Hypothalamus (tissue), 51 donors: ENCODE results near the gene ZNF593OS.
A peak's percentile ranks its signal among the peaks of the same experiment; 100 is the strongest.

Experiments
- DNase-seq, 51 donors: peaks; one replicate each; lab custom pipeline; 2025; lab: John Stamatoyannopoulos, UW

Gene ZNF593OS

DNA sequence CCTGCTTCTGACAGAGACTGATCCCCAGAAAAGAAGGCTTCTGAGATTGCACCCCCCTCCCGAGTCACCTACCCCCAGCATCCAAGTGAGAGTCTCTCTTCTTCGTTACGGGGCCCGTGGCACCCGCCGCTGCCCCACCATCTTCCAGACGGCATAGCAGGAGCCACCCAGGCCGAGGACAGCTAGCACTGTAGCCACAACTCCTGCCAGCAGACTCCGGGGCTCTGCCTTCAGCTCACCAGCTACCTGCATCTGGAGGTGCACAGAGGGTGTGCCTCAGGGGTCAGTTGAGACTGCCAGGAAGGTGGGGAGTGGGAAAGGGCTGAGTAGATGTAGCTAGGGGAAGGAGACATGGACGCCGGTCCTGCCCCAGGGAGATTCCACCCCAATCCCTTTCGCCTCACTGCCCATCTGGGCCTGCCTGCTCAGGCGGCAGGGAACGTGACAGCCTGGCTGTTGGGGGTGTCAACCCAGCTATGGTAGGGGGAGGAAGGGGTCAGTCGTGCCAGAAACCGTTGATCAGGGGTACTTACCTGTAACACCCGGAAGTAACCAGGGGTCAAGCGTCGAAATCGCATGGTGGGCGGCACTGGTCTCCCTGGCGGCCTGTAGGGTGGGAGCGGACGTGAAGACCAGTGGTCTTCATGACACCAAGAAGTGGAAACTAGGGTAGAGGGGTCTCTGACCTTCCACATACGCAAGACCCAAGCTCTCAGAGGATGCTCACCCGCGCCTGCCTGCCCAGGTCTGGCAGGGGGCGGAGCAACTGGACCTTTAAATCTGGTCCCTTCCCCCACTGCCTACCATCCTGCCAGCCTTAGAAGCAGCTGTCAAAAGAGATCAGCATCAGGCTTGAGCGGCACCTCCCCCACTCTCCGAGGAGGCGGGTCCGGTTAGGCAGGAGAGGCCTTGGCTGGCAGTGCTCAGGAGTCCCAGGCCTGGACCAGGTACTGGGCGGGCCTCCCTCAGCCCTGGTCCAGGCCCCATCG lies at the start of gene ZNF593OS:
TSS of gene ZNF593OS (minus strand) at position 749 of the 989 bp plus-strand sequence. CDS start at position 578, 171 bp downstream.
- no peak for DNase-seq

DNA sequence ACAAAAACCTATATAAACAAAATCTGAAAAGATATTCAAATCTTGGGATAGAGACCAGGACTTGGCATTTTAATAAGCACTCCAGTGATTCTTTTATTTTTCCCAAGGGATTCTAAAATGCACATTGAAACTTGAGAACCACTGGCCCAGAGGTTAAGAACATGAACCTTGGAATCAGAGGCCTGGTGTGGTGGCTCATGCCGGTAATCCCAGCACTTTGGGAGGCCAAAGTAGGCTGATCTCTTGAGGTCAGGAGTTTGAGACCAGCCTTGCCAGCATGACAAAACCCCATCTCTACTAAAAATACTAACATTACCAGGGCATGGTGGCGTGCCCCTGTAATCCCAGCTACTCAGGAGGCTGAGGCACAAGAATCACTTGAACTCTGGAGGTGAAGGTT lies 49.5 kb upstream of the ZNF593OS start:
- DNase-seq: no peak

DNA sequence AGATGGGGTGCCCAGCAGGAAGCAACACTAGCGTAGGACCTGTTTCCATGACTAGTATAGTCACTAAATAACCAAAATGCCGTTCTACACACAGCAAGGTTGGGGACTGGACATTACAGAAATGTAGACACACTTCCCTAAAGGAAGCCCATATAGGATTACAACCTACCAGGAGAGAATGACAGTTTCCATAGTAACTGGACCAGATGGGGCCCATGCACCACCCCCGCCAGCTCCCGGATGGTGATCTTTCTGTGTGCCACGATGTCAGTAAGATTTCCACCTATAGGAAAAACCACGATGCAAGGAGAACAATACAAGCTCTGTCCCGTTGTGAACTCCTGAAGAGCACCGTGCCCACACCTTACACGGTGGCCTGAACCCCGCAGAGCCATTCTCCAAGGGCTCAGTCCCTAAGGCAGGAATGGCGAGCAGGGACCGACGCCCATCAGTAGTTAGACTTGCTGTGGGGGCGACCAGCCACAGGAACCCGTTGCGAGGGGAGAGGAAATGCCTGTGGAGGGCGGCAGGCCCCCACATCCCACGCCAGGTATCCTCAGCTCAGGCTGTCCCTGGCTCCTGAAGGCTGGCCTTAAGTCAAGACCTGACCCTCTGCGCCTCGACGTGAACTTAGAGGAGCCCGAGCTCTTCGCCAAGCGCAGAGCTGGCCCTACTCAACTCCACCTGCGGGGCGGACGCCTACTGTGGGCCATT lies 48.7 kb upstream of the ZNF593OS start:
- no peak for DNase-seq

DNA sequence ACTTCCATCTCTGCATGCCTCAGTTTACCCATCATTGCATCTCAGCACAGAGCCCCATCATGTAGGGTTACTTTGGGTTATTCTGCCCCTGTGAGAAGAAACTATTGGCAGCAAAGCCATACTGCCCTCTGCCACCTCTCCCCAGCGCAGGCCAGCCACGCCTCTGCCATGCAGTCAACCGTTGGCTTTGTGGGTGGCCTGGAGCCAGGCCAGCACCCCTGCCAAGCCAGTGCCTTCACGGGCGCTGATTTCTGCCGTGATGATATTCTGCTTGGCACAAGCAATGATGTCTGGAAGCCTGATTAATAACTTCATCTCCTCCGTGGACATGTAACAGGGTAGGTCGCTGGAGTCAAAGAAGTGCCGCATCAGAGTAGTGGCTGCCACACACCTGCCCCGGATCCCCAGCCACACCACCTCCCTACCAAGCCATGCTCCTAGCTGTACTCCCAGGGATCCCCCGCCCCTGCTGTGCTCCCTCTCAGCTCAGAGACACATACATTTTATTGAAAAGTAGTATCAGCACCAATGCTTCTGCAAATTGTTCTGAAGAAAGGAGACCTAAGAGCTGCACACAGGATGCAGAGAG lies 47.4 kb upstream of the ZNF593OS start:
- no peak for DNase-seq

DNA sequence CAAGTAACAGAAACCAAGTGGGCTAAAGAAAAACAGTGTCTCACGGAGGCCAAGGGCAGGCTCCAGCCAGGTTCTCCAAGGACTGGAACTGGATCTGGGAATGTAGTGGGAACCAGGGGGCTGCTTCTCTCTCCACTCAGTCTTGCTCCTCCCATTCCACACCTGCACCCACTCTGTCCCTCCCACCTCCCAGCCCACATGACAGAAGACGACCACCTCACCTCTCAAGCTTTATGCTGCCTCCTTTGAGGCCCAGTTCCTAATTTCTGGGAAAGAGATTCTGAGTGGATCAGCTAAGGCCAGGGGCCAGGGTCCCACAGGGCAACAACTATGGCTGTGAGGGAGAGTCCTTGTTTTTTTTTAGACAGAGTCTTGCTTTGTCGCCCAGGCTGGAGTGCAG lies 43.6 kb upstream of the ZNF593OS start:
- DNase-seq: no peak

DNA sequence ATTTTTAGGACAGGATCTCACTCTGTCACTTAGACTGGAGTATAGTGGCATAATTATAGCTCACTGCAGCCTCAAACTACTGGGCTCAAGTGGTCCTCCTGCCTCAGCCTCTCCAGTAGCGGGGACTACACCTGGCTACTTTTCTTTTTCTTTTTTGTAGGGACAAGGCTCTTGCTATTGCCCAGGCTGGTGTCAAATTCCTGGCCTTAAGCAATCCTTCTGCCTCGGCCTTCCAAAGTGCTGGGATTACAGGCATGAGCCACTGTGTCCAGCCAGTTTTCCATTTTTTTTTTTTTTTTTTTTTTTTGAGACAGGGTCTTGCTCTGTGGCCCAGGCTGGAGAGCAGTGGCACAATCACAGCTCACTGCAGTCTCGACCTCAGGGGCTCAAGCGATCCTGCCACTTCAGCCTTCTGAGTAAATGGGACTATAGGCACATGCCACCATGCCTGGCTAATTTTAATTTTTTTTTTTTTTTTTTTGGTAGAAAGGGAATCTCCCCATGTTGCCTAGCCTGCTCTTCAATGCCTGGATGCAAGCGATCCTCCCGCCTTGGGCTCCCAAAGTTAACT lies 41.8 kb upstream of the ZNF593OS start:
- no peak for DNase-seq

DNA sequence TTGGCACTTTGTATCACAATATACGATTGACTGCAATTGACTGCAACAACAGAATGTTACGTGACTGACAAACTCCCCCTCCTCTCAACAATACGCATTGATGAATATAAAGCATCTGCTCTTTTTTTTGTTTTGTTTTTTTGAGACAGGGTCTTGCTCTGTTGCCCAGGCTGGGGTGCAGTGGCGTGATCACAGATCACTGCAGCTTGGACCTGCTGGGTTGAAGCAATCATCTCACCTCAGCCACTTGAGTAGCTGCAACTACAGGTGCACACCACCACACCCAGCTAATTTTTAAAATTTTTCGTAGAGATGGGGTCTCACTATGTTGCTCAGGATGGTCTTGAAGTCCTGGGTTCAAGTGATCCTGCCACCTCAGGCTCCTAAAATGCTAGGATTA lies 41.1 kb upstream of the ZNF593OS start:
- no peak for DNase-seq

DNA sequence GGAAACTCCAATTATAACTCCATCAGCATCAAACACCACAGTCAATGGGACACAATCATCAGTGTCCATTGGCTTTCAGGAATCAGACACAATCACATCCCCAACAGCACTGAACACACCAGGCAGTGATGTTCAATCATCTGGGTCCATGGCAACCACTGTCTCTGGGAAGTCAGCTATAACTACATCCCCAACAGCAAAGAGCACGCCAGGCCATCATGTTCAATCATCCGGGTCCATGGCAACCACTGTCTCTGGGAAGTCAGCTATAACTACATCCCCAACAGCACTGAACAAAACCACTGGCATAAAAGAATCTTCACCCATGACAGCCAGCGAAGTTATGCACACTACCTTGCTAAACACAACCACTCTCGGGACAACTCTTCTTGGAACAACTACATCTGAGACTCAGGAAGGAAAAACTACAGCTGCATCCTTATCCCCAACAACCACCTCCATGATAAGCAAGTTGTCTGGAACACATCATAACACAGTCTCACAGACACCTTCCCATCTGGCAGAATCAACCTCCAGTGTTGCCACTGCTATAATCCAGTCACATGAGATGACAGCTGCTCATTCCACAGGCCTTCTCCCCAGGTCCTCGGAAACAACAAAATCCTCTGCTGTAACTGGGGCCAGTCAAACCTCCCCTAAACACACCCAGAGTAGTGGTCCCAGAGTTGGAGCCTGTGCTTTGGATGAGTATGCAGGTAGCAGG lies 38.7 kb upstream of the ZNF593OS start:
- no peak for DNase-seq

DNA sequence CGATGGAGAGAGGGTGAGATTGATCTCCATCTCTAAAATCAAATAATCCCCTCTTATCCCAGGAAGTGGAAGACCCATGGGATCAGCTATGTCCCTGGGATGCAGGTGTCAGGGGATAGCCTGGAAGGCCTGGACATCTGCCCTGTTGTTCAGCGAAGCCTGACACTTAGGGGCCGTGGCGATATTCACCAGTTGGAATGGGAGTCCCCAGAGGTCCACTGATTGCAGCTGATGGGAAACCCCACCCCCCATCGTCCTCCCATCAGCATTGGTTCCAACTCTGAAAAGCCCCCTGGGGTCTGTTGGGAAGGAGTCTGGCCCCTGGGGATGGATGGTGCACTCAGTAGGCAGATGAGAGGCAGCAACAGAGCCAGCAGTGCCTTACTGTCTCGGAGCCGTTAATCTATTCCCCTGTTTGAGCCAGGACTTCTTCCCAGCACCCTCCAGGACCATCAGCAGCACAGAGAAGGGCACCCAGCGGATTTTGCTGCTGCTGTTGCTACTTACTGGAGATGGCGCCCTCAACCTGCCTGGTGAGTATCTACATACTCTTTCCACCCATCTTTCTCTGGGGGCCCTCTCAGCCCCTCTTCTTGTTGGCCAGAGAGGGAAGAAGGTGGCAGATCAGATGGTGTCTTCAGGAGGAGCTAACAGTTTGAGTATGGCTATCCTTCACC lies 32.1 kb upstream of the ZNF593OS start:
- DNase-seq: no peak

DNA sequence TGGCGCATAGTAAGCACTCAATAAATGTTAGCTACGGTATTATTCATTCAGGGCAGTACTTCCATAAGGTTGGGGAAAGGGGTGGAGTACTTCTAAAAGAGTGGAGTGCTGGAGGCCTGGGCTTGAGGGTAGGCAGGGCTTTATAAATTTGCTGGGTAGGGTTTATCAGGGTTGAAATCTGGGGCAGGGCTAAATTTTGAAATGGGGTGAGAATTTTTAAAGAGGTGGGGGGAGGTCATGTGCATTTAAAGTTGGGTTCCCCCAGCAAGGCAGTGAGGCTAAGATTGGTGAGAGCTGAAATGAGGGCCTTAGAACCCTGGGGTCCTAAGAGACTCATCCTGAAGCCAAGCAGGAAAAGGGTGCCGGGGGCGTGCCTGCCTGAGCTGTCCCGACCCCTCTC lies 28.8 kb upstream of the ZNF593OS start:
- DNase-seq: no peak

DNA sequence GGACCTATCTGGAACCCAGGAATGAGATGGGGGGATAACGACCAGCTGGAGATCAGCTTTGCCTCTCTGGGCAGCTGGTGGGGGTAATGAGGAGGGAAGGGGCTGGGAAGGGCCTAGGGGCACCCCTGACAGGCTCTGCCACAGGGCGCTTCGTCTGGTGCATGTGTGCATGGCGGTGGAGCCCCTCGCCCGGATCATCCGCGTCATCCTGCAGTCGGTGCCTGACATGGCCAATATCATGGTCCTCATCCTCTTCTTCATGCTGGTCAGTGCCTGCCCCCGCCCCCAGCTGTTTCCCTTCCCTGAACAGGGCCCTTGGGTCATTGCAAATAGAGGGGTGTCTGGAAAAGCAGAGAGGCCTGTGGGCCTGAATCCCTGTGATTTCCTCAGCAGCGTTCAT lies 26.2 kb upstream of the ZNF593OS start:
- no peak for DNase-seq

DNA sequence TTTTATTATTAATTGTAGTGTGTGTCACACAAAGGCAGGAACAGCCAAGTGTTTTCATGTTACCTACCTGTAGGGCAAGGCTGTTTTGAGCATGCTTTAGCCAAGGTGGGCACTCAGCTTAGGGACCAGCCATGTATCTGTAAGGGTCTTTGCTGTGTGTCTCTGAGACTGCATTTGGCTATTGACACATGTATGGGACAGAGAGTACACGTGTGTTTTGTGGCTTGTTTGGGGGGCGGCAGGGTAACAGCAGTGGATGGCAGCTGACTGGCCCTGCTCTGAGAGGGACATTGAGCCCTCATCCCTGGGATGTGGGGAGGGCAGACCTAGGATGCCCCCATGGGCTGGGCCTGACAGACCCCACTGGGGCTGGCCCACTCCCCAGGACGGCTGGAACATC lies 25.7 kb upstream of the ZNF593OS start:
- DNase-seq: no peak

DNA sequence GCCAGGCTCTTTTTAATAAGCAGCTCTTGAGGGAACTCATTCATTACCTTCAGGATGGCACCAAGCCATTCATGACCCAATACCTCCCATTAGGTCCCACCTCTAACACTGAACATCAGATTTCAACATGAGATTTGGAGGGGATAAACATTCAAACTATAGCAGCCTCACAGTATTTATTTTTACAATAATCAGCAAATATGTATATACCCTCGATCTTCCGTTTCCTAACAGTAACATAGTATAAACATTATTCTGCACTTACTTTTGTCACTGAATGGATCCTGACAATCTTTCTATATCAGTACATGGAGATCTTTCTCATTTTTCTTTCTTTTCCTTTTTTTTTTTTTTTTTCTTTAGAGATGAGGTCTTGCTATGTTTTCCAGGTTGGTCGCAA lies 24.2 kb upstream of the ZNF593OS start:
- no peak for DNase-seq

DNA sequence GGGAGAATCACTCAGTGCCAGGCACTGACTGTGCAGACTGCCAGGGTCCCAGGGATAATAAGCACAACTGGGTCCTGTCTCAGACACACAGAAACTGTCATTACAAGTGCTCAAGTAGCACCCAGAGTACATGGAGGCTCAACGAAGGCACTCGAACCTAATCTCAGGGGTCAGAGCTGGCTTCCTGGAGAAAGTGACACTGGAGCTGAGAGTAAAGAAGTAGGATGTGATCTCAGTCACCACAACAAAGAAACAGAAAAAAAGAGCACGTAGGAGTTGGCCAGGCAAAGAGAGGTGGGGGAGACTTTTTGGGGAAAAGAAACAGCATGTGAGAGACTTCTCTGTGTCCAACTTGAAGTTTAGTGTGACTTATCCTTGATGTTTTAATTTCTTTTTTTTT lies 20.1 kb upstream of the ZNF593OS start:
- no peak for DNase-seq

DNA sequence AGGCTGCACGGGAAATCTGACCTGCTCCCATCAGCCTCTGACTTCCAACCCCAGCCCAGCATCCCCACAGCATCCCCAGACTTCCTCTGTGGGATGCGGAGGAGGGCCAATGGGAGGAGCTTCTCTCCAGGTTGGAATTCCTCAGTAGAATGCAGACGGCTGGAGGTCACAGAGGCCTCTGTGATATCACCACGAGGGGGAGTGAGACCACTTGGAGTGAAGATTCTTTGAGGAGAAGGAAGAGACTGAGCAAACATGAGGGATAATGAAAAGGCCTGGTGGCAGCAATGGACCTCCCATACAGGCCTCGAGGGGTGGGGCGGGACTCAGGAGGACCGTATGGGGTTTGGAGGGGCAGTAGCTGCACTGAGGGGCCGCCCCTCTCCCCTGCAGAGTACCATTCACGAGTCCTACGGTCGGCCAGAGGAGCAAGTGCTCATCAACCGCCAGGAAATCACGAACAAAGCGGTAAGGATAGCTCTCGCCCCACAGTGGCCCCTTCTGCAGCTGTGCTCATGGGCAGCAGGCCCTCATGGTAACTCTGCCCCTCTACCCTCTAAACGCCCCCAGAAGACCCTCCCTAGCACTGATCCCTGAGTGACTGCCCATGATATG lies 18.8 kb upstream of the ZNF593OS start, which contains the start of gene CATSPER4:
TSS of gene CATSPER4 (plus strand) at position 230 of the 615 bp plus-strand sequence. CDS start at position 256, 26 bp downstream.
- DNase-seq: peak in 2 of 51 donors; percentile 5 to 6

DNA sequence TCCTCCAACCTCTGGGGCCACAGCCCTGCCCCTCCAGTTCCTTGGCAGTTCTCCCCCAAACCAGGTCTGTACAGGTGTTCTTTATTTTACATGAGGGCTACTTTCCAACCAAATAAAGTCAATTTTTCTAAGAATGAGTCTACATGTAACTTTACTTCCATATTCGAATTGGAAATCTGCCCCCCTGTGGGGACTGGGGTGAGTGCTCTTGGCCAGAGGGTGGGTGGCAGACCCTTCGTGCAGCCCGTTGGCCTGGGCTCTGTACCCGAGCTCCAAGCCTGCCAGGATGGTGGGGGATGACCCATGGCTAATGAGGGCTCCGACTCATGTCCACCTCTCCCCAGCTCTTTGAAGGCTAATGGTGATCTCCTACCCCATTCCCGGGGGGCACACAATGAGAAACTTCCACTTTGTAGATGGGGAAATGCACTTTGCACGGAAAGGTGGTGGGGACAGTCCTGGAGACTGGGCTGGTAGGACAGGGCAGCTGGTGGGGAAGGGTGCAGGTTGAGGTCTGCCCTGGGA lies 18.2 kb upstream of the ZNF593OS start:
- no peak for DNase-seq

DNA sequence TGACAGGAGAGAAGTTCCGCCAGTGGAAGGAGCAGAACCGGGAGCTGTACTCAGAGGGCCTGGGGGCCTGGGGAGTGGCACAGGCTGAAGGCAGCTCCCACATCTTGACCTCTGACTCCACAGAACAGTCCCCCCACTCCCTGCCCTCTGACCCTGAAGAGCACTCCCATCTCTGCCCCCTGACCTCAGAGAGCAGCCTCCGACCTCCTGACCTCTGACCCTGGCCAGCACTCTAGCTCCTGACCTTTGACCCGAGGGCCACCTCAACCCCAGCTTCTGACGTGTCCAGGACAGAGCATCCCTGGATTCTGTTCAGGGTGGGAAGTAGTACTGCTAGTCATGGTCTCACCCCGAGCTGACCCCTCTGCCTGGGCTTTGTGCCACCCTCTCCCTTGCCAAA lies 17.7 kb upstream of the ZNF593OS start:
- DNase-seq: no peak

DNA sequence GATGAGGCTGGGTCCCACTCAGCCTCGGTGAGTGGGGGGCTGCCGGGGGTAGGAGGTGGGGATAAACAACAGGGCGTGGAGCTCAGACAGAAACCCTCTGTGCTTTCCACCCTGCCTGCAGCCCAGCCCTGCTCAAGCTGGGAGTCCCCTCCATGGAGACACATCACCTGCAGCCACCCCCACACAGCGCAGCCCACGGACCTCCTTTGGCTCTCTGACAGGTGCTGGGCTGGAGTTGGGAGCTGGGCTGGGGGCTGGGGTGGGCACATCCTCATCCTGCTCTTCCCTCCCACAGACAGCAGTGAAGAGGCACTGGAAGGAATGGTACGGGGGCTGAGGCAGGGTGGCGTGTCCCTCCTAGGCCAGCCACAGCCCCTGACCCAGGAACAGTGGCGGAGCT lies 16.8 kb upstream of the ZNF593OS start:
- DNase-seq: no peak

DNA sequence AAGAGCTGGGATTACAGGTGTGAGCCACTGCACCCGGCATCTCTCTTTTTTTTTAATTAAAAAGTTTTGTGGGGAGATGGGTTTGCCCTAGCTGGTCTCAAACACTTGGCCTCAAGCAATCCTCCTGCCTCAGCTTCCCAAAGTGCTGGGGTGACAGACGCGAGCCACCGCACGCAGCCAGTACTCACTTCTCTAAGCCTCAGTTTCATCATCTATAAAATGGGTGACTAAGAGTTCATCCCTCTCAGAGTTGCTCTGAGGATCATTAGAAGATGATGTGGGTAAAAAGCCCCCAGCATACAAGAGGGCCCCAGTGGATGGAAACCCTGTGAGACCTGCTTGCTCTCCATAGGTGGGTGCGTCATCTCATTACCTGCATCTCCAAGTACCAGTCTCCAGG lies 16.2 kb upstream of the ZNF593OS start:
- no peak for DNase-seq
